Peyer's patch (tissue), 4 donors: ENCODE measurements around the gene SNX33.

Experiments used
- POLR2A ChIP-seq, 2 donors: fragments of 450-650 bp; IDR thresholded peaks; one replicate each; pipeline ENCODE4 v1.5.1; 2017; ENCODE audit warnings: antibody characterized with exemption in 2 of 2, mild to moderate bottlenecking in 2 of 2, moderate library complexity in 2 of 2
- TF ChIP-seq, protein P1 (sequence below), 6 experiments: fragments of 450-650 bp in 4 of 6; fragments of 200-600 bp in 2 of 6; sonication (generic) in 1 of 6; IDR thresholded peaks; one replicate each; pipeline ENCODE4 v1.5.1; 2017 to 2019; ENCODE audit warnings: antibody characterized with exemption in 6 of 6, mild to moderate bottlenecking in 3 of 6, moderate library complexity in 1 of 6

DNA sequence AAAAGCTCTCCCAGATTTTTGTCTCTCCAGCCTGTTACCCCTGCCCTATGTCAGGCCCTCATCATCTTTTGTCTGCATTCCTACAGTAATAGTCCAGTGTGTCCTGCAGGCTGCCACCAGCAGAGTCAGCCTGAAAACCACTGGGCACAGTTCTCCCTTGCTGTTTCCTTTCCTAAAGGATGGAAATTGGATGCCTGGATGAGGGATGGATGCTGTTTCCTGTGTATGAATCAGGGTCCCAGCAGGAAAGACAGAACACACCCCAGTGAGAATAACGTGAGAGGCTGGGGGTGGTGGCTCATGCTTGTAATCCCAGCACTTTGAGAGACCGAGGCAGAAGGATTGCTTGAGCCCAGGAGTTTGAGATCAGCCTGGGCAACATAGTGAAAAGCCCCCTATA lies 3.3 kb upstream of the SNX33 start:
- no peak for TF ChIP-seq POLR2A (IDR thresholded peaks at IDR 0.05)
- TF ChIP-seq, protein P1, sequence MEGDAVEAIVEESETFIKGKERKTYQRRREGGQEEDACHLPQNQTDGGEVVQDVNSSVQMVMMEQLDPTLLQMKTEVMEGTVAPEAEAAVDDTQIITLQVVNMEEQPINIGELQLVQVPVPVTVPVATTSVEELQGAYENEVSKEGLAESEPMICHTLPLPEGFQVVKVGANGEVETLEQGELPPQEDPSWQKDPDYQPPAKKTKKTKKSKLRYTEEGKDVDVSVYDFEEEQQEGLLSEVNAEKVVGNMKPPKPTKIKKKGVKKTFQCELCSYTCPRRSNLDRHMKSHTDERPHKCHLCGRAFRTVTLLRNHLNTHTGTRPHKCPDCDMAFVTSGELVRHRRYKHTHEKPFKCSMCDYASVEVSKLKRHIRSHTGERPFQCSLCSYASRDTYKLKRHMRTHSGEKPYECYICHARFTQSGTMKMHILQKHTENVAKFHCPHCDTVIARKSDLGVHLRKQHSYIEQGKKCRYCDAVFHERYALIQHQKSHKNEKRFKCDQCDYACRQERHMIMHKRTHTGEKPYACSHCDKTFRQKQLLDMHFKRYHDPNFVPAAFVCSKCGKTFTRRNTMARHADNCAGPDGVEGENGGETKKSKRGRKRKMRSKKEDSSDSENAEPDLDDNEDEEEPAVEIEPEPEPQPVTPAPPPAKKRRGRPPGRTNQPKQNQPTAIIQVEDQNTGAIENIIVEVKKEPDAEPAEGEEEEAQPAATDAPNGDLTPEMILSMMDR (IDR thresholded peaks at IDR 0.05) = no peak
